ENCODE results near the gene PDXP.
A peak's percentile ranks its signal among the peaks of the same experiment; 100 is the strongest.

The PDXP gene

GRCh38 chr22:37638391-37639069 lies 20.0 kb upstream of the PDXP start:
- TF ChIP-seq CTCF (IDR thresholded peaks at IDR 0.05) = no peak
- H3K9ac ChIP-seq = no peak overlapping the region
- H3K27me3 ChIP-seq (ENCODE audit: control insufficient read depth, insufficient read depth, low read length) = no peaks in the 10 kb centered on the region
- H3K4me2 ChIP-seq (ENCODE audit: low read length) = peak overlapping the region; percentile 87
- H3K4me3 ChIP-seq (ENCODE audit: low read depth, low read length) = peak overlapping the region; percentile 67
- H3K27ac ChIP-seq = no peak overlapping the region
- no peaks in the 10 kb centered on the region for H3K9me3 ChIP-seq (ENCODE audit: control insufficient read depth, low read length)
- H3K79me2 ChIP-seq = peaks cover 2% of the 10 kb centered on the region
- H3K36me3 ChIP-seq (ENCODE audit: control insufficient read depth, insufficient read depth, low read length) = no peaks in the 10 kb centered on the region
- H2AFZ ChIP-seq = peak overlapping the region; percentile 84
- H3K4me1 ChIP-seq = peaks cover 41% of the 10 kb centered on the region

- H3K9me3 ChIP-seq (ENCODE audit: control insufficient read depth, low read length) = no peaks in the 10 kb centered on the region
- H2AFZ ChIP-seq = peak within 1 kb of the TSS; percentile 84
- H3K4me1 ChIP-seq = peaks cover 35% of the 10 kb centered on the region
- no peaks in the 10 kb centered on the region for H3K27me3 ChIP-seq (ENCODE audit: control insufficient read depth, insufficient read depth, low read length)
- H3K9ac ChIP-seq = no peak within 1 kb of the TSS
- H3K4me3 ChIP-seq (ENCODE audit: low read depth, low read length) = peak within 1 kb of the TSS; percentile 67
- no peak within 1 kb of the TSS for H3K27ac ChIP-seq
- H3K36me3 ChIP-seq (ENCODE audit: control insufficient read depth, insufficient read depth, low read length) = no peaks in the 10 kb centered on the region
- peaks cover 2% of the 10 kb centered on the region for H3K79me2 ChIP-seq
- no peak for TF ChIP-seq CTCF (IDR thresholded peaks at IDR 0.05)
- H3K4me2 ChIP-seq (ENCODE audit: low read length) = peak within 1 kb of the TSS; percentile 87
Observed at GRCh38 chr22:37639070-37639760, 19.3 kb upstream of the PDXP start, which contains the start of gene SH3BP1. TSS of gene SH3BP1 (plus strand) at chr22:37639669. CDS start at chr22:37639788, 119 bp downstream.

- no peaks in the 10 kb centered on the region for H3K36me3 ChIP-seq (ENCODE audit: control insufficient read depth, insufficient read depth, low read length)
- H3K27me3 ChIP-seq (ENCODE audit: control insufficient read depth, insufficient read depth, low read length) = no peaks in the 10 kb centered on the region
- no peak overlapping the region for H3K27ac ChIP-seq
- peak overlapping the region; percentile 67 for H3K4me3 ChIP-seq (ENCODE audit: low read depth, low read length)
- no peak overlapping the region for H3K9ac ChIP-seq
- H3K9me3 ChIP-seq (ENCODE audit: control insufficient read depth, low read length) = no peaks in the 10 kb centered on the region
- H2AFZ ChIP-seq = peak overlapping the region; percentile 84
- peaks cover 2% of the 10 kb centered on the region for H3K79me2 ChIP-seq
- TF ChIP-seq CTCF (IDR thresholded peaks at IDR 0.05) = no peak
- peaks cover 29% of the 10 kb centered on the region for H3K4me1 ChIP-seq
- H3K4me2 ChIP-seq (ENCODE audit: low read length) = peak overlapping the region; percentile 87
Observed at GRCh38 chr22:37639771-37640590, 18.5 kb upstream of the PDXP start.

- H3K9me3 ChIP-seq (ENCODE audit: control insufficient read depth, low read length) = no peaks in the 10 kb centered on the region
- H3K9ac ChIP-seq = no peak overlapping the region
- H3K36me3 ChIP-seq (ENCODE audit: control insufficient read depth, insufficient read depth, low read length) = no peaks in the 10 kb centered on the region
- H3K27me3 ChIP-seq (ENCODE audit: control insufficient read depth, insufficient read depth, low read length) = no peaks in the 10 kb centered on the region
- H2AFZ ChIP-seq = no peak overlapping the region
- peaks cover 20% of the 10 kb centered on the region for H3K4me1 ChIP-seq
- H3K4me3 ChIP-seq (ENCODE audit: low read depth, low read length) = no peak overlapping the region
- peaks cover 2% of the 10 kb centered on the region for H3K79me2 ChIP-seq
- H3K4me2 ChIP-seq (ENCODE audit: low read length) = peak overlapping the region; percentile 87
- H3K27ac ChIP-seq = no peak overlapping the region
- TF ChIP-seq CTCF (IDR thresholded peaks at IDR 0.05) = no peak
Observed at GRCh38 chr22:37640591-37641560, 17.6 kb upstream of the PDXP start.
